LoVo (cell line): Measurements from ENCODE around the gene PPFIBP2.

Experiments
- DNase-seq: peaks from one replicate; pipeline ENCODE4 v3.0.0-alpha.2; 2016; ENCODE audit warnings: low spot score

PPFIBP2 gene

DNA sequence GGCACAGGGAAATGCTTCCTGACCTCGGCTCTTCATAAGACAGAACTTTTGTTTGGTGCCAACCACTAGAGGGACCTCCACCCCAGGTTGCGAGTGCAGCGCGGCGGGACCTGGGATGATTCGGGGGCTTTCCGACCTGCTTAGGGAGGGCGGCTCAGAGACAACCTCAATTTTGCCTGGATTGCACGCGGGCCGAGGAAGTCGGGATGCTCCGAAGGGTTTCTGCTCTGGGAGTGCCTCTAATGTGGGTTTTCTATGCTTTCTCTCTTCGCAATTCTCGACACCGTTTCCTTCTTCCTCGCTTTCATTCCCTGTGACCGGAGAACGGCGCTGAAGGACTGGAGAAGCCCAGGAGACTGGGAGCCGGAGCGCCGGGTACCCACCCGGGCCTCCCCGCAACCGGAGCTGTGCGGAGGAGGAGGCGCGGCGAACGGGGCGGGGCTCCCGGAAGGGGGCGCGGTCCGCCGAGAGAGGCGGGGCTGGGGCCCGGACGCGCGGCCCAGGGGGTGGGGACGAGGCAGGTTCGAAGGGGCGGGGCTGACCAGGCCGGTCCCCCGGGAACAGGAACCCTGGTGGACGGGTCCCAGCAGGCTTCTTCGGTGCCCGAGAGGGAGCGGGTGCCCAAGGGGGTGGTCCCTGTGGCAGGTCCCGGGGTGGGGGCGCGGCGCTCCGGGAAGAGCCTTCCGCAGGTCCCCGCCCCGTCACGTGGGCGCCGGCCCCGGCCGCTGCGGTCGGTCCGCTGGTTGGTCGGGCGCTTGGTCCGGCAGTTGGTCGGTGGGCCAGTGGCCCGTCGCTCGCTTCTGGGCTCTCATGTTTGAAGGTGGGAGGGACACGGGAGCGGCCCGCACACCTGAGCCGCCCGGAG lies at the start of gene PPFIBP2:
PPFIBP2 (plus strand) TSS at position 766 of the 865 bp plus-strand sequence. CDS start 35,477 bp downstream, outside the sequence.
- DNase-seq: peak; percentile 81

DNA sequence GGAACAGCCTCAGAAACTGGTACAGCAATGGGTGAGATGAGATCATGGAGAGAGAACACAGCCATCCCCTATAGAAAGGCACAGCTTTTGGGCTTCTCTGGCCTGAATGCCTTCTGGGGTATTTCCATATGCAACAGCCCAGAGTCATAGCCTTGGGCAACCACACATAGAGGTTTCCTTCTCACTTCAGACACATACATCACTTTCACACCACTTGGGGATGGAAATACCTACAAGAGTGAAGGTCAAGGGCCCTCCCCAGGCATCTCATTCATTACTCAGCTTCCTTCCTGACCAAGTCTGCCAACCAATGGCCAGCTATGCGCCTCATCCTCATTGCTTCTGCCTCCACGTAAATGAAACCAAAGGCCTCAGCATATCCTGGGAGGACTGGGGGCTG lies 46.1 kb upstream of the PPFIBP2 start:
- DNase-seq: no peak

DNA sequence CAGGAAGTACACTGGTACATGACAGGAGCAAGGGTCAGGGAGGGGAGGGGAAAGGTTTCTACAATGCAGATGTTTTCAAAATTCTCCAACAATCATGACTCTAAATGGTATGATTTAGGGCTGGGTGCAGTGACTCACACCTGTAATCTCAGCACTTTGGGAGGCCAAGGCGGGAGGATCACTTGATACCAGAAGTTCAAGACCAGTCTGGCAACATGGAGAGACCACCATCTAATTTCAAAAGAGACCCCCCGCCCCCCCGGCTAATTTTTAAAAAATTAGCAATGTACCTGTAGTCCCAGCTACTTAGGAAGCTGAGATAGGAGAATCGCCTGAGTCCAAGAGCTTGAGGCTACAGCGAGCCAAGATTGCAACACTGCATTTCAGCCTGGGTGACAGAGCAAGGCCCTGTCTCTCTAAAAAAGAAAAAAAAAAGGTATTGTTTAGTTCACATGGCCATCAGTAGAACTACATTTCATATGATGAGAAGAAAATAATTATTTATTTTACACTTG lies 44.4 kb upstream of the PPFIBP2 start:
- no peak for DNase-seq

DNA sequence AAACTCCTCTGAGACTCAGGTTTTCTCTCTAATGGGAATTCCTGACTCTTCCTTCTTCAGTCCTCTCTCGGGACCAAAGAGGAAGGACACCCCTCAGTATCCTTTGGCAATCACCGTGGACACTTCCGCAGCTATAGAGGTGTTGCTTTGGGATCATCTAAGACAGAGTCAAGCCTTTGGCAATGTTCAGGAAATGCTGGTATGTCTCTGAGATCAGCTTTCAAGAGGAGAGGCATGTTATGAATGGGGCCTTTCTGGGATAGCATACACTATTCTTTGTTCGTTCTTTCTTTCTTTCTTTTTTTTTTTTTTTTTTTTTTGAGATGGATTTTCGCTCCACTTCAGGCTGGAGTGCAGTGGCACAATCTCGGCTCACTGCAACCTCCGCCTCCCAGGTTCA lies 42.7 kb upstream of the PPFIBP2 start:
- no peak for DNase-seq

DNA sequence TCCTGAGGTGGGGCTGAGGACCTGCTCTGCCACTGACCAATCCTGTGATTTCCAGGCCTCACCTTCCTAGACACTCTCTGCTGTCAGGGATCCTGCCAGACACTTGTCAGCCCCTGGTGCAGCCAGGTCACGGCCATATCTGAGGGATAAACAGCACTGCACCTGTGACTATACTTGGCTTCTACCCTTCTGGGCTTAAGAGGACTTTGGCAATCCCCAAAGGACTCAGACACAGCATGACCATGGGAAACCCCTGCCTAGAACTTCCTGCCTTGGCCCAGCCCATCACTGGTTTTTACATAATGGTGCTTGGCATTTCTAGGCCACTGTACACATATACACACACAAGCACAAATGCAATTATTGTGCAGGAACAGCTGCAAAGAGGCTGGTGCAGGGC lies 40.1 kb upstream of the PPFIBP2 start:
- DNase-seq: no peak

DNA sequence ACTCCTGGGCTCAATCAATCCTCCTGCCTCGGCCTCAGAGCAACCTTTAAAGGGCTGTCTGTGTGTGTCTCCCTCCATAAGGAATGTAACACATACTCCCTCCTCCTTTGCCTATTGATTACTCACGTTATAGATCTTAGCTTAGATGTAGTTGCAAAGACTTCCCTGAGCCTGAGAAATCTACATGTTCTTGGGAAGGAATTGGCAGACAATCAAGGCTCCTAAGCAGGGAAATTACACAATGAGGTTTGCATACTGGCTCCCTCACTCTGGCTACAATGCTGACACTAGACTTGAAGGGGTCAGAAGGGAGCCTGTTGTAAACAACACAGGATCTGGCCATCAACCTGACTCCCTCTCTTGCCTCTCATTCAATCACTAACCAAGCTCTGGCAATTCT lies 33.7 kb upstream of the PPFIBP2 start:
- no peak for DNase-seq

DNA sequence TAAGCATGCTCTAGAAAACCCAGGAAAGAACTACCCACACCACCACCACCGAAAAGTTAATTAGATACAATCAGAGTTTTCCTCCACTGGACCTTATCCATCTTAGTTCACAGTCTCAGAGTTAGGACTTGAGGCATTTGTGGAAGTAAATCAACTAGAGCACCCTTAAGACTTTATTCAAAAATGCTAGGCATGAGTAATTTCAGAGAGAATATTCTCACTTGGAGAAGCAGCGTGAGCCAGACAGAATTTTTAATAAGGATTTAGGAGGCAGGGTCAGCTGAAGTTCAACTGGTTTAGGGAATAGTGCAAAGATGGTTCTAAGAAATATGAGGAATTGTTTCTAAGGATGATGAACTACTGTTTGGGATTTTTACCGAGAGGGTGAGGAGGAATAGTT lies 29.7 kb upstream of the PPFIBP2 start:
- no peak for DNase-seq

DNA sequence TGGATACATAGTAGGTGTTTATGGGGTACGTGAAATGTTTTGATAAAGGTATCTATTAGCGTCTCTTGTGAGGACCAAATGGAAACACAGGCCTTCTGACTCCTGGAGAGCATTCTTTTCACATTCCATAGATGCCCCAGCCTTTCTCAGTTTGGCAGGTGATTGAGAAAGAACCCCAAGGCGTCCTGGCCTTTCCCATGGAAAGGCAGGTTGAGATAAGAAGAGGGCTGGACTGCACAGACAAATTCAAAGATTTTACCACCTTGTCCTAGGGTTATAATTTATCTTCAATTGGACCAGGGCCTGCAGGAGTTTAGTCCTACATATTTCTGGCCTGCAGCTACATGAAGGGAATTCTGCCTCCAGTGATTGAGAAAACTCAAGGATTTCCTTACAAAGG lies 29.2 kb upstream of the PPFIBP2 start:
- no peak for DNase-seq

DNA sequence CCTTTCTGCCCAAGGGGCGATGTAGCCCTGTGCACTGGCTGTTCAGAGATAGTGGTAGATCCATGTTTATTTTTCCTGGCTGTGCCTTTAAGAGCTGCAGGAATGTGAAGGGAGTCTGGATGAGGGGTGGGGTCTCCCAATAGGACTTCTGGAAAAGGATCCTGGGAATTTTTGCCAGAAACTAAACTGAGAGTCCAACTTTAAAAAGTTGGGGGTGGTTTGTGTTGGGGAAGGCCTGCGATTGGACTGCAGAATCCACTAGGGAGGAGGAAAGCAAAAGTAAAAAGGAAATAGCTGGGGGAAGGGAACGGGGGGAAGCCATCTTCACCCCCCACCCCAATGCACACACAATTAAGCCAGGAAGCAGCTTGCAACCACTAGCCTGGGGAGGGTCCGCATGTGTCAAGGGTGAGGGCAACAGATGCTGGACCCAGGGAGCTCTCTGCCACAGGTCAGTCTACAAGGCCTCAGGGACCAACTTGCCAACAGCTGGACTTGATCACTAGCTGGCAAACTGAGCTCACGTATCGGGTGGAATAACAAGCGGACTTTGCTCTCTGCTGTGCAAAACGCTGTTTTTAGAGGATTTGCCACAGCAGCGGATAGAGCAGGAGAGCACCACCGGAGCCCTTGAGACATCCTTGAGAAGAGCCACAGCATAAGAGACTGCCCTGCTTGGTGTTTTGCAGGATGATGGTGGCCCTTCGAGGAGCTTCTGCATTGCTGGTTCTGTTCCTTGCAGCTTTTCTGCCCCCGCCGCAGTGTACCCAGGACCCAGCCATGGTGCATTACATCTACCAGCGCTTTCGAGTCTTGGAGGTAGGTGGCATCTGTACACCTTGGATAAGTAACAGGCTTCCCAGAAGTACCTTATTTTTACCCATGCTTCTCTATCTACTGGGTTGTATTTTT lies 28.4 kb upstream of the PPFIBP2 start, which contains the start of gene OLFML1:
OLFML1 (plus strand) TSS at position 321 of the 912 bp plus-strand sequence; CDS start at position 691, 370 bp downstream.
- no peak for DNase-seq

DNA sequence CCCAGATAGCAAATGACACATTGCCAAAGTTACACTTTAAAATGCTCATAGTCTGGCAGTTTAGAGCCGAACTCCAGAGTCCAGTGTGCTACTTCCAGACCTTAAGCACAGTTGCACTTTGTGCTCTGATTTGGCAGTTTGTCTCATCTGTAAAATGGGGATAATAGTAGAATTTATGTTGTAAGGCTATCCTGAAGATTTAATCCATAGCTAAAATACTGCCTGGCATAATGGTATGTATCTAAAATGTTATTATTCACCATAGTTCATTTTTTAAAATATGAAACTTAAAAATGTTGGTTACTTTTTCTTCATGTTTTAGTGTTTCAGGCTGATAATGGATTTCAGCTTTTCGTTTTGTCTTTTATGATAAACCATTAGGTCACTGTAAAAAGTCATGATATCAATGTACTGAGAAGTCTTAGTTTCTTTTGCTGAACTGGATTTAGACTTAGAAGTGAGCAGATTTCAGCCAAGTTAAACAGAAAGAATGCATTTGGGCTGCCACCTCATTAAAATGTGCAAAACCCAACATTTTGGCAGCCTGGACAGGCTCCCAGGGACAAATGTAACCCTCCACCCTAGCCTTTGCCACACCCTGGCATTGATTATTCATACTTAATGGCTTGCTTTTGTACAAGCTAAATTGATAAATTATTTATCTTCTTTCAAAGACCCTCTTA lies 27.6 kb upstream of the PPFIBP2 start:
- DNase-seq: no peak

DNA sequence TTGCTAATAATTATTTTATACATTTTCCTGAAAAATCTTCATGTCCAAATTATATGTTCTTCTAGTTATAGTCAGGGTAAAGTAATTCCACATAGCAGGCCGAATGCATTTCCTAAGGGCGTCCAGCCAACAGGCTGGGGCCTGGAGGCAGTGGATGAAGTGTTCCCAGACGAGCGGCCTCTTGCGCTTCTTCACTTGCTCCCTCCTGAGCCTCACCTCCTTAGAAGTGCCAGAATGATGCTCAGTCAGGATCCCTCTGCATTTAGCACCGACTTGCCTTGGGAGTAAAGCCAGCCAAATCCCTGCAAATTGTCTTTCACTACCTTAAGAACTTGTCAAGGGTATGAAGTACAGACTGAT lies 27.0 kb upstream of the PPFIBP2 start:
- DNase-seq: no peak

DNA sequence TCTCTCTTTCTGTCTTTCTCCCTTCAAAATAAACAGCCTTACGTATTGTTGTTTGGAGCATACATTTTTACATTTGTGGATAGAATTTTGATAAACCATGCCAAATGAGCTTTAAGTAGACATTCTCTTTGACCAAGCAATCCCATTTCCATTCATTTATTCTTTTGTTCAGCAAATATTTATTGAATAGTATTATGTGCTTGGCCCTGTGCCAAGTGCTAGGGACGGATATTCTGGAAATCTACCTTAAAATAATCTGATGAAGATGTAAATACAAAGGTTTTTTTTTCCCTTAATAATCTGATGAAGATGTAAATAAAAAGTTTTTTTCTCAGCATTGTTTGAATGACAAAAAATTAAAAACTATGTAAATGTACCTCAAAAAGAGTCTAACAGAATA lies 26.4 kb upstream of the PPFIBP2 start:
- DNase-seq: no peak

DNA sequence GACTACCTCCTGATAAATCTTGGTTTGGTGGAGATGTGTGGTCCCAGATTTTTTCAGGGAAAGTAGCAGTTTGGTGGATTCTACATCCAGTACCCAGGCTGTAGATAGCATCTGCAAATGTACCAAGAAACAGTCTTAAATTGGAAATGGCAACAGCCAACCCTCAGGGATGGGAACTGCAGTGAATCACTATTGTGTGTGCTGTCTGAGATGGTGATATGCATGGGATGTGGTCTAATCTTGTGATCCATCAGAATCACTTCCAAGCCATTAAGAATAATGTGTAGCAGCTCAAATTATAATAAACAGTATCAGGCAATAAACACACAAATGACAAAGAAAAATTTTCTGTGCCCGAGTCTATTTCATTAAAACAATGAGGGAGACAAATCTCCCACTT lies 25.1 kb upstream of the PPFIBP2 start:
- no peak for DNase-seq

DNA sequence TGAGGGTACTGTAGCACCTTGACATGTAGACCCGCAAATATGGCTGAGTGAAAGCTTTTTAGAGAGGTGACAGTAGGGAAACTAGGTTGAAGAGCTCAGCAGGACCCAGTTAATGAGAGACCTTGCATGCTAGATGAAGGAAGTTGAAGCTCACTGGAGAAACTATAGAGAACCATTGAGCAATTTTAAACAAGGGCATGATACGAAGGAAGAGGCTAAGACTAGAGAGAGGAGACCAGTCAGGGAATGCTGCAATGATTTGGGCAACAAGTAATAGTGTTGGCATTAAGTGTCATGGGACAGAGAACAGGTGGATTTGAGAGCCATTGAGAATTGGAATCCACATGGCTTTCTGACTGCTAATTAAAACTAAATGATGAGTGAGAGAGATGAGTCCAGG lies 24.4 kb upstream of the PPFIBP2 start:
- DNase-seq: no peak

DNA sequence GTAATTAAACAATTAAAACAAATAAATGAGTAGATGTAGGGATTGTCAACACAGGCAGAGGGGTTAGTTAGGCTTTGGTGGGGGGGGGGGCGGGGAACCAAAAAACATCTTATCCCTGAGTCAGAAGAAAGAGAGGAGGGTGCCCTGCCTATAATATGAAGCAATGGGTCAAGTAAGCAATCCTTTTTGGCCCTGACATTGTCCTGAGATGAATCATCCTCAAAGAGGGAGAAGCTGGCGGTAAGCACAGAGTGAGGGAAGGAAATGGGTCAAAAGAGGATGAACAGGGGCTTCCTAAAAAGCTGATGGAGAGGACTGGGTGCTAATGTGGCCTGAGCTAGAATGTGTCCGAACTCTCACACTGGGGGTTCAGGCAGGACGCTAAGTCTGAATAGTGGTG lies 23.7 kb upstream of the PPFIBP2 start:
- DNase-seq: no peak

DNA sequence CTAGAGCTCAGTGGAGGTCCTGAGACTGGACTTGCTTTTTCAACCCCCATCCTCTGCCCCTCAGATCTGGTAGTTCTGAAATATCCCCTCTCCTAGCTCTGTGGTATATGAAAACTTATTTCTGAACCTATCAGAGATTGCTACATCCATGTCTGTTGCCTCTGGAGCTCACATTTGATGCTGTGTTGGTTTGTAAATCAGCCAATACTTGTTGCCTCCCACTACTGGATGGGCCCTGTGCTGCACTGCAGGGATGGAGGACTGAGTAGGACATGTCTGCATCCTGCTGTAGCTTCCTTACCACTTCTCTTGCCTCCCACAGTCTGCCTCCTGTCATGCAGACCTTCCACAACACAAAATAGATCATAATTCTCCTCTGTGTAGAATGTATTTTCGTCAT lies 23.3 kb upstream of the PPFIBP2 start:
- DNase-seq: no peak

DNA sequence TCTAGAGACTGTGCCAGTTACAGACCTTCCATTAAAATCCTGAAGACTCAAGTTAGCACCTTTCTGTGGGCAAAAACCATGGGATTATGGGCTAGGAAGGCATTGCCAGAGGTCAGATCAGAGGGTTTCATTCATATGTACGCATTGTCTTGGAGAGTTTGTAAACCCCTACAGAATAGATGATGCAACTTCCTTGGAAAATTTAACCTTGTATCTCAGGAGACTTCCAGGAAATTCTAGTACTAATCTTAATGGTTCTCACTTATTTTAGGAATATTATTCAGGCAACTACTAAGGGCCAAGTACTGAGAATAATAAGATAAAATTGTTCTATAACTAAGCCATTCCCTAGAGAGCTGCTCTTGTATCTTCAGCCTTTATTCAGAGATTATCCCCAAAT lies 21.5 kb upstream of the PPFIBP2 start:
- DNase-seq: no peak

DNA sequence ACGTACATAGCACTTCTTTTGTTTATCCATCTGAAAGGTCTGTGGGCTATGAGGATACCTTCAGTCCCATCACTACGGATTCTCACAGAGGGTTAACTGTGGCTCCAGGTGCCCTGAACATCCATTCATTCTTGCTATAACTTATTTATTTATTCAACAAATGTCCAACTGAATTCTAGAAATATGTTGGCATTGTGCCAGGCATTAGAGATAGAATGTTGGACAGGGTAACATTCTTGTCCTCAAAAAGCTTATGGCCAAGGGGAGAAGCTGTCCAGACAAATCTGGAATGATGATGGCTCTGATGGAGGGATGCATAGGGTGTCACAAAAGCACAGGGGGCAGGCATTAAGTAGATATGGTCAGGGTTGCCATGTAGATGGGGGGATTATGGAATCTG lies 20.1 kb upstream of the PPFIBP2 start:
- DNase-seq: no peak

DNA sequence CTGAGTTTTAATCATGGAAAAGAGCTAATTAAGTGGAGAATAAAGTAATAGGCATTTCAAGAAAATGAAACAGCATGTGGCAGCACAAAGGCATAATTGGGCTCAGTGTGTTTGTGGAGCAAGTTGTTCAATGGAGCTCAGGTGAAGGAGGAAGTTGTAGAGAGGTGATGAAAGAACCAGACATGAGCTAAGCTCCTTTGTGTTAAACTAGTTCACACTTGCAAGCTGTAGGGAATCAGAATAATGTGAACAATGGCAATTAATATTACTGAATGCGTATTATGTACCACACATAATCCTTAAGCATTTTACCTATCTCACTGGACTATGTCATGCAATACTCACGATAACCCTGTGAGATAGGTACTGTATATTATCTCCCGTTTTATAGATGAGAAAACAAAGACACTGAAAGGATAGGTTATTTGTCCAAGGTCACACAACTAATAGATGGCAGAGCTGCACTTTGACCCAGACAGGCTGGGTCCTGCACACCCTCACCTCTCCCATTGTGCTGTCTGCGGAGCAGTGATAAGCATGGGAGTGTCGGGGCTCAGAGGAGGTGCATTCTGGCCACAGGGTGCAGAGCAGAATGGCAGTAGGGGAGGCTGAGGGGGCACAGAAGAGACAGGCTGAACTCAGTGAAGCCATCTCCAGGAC lies 19.6 kb upstream of the PPFIBP2 start:
- no peak for DNase-seq

DNA sequence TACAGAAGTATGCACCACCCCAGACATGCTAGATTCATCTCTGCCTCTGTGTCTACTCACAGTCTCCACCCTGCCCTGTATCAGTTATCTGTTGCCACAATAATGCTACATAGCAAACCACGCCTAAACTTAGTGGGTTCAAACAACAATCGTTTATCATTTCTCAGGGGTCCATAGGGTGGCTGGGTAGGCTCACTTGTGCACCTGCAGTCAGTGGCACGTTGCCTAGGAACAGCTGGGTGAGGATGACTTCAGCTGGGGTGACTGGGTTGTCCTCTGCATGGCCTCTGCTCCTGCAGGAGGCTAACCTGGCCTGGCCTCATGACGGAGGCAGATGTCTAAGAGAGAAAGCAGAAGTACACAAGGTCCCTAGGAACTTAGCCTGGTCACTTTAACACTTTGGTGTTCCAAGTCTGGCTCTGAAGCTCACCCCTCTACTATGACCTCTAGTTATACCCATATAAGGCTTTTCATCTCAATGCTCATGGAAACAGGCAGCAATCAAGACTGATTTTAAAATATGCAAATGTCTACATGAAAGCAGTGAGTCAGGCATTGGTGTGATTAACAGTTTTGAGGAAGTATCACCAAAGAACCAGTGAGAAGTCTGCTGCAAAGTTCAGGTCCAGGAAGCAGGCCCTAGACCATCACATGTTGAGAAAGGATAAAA lies 17.8 kb upstream of the PPFIBP2 start:
- no peak for DNase-seq

DNA sequence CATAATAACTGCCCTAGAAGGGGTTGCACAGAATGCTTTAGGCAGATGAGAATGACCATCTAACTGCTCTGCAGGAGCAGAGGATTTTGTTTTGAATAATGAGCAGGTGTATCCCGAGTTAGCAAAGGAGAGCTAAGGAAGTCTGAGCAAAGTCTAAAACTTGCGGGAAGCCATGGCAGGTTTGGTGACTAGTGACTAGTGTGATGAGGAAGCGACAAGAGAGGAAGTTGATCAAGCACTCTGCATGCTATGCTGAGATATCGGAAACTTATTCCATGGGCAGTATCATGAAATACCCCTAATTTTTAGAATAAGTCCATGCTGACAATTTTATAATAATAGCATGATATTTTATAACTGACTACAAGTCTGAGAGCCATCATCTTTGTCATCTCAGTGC lies 15.6 kb upstream of the PPFIBP2 start:
- DNase-seq: no peak
